NB4 (cell line): ENCODE results near the gene CNTN6.

Source experiments
- DNase-seq: peaks from one replicate; pipeline ENCODE4 v3.0.0; 2010; ENCODE audit warnings: low read depth
- H3K4me3 ChIP-seq: one replicate; pipeline ENCODE4 v1.5.1; 2011; ENCODE audit warnings: mild to moderate bottlenecking, low read depth, low read length, moderate library complexity
- MYC ChIP-seq: IDR thresholded peaks from 2 replicates; pipeline ENCODE4 v1.6.1; 2011; ENCODE audit warnings: low read depth, low read length
- POLR2A ChIP-seq: IDR thresholded peaks from 2 replicates; pipeline ENCODE4 v1.6.1; 2011; ENCODE audit warnings: mild to moderate bottlenecking; ENCODE audit not compliant: insufficient read length; ENCODE audit errors: extremely low read depth
- TF ChIP-seq, protein P1 (sequence below): IDR thresholded peaks from 2 replicates; pipeline ENCODE4 v1.6.1; 2011; ENCODE audit warnings: low read depth, low read length
- TF ChIP-seq, protein P2 (sequence below): IDR thresholded peaks from one replicate; pipeline ENCODE4 v1.5.1; 2012; ENCODE audit warnings: low read depth, low read length

Gene CNTN6

DNA sequence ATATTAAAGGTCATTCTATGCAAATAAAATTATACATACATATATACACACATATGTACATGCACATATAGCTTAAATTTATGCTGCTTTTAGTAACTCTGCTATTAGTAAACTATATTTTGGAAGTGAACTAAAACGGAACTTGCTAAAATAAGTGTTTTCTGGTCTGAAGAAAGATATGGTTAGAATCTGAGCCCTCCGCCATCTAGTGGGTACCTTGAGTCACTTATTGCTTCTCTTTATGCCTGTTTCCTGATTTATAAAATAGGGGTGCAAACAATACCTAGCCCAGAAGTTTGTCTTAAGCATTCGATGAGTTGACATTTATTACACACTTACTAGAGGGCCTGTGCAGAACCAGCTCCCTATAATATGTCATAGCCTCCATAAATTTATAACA lies 255.7 kb downstream of the CNTN6 start:
- DNase-seq, result peak; percentile 3
- TF ChIP-seq, protein P1, sequence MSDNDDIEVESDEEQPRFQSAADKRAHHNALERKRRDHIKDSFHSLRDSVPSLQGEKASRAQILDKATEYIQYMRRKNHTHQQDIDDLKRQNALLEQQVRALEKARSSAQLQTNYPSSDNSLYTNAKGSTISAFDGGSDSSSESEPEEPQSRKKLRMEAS, result no peak
- TF ChIP-seq MYC, result no peak
- TF ChIP-seq POLR2A, result no peak
- no peak overlapping the region for H3K4me3 ChIP-seq

DNA sequence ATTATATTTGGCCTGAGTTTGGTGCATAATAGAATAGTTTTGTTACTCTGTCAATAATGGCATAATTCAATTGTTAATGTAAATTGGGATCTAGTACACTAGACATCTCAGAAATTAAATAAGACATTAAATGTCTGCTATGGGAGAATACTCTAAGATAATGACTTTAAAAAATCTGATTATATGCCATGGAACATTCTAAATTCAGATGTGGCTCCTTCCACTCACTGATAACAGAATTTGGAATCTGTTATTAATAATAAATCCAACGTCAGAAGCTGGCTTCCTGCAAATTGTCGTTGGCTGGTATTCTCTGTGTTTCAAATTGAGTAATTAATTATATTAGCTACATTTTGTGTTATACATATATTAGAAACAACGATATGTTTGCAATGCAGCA lies 258.1 kb downstream of the CNTN6 start:
- no peak for TF ChIP-seq MYC
- TF ChIP-seq, protein P1, result no peak
- TF ChIP-seq, protein P2, sequence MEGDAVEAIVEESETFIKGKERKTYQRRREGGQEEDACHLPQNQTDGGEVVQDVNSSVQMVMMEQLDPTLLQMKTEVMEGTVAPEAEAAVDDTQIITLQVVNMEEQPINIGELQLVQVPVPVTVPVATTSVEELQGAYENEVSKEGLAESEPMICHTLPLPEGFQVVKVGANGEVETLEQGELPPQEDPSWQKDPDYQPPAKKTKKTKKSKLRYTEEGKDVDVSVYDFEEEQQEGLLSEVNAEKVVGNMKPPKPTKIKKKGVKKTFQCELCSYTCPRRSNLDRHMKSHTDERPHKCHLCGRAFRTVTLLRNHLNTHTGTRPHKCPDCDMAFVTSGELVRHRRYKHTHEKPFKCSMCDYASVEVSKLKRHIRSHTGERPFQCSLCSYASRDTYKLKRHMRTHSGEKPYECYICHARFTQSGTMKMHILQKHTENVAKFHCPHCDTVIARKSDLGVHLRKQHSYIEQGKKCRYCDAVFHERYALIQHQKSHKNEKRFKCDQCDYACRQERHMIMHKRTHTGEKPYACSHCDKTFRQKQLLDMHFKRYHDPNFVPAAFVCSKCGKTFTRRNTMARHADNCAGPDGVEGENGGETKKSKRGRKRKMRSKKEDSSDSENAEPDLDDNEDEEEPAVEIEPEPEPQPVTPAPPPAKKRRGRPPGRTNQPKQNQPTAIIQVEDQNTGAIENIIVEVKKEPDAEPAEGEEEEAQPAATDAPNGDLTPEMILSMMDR, result no peak
- no peak overlapping the region for H3K4me3 ChIP-seq
- DNase-seq, result no peak

DNA sequence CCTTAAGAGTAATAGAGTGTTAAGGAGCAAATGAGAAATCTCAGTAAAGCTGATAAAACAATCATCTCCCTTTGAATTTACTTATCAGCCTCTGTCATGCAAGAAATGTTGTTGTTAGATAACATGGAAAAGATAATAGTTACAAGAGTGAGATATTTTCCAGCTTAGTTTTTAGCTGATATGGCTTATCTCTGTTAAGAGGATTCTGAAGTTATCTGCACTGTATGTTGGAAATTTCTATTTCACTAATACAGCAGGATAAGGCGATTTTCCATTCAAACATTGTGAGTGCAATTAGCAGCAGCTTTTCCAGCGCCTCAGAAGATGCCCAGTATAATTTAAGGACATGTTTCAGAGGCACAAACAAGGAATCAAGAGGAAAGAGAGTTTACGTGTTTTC lies 262.9 kb downstream of the CNTN6 start:
- H3K4me3 ChIP-seq, result no peak overlapping the region

DNA sequence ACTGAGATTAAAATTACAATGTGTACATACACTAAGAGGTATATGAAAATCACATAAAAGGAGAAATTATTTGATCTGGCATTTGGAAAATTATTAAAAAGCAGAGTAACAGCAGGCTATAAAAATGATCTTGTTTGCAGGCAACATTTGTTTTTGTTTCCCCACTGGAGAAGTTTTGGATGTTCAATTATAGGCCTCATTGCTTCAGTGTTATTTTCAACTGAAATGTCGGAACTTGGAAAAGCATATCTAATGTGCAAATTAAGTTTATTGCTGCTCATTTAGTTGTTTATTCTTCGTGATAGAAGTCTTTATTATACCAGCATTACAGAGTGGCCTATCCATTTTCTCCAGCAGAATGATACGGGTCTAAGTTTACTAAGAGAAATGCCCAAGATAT lies 263.3 kb downstream of the CNTN6 start:
- DNase-seq, result no peak
- TF ChIP-seq, protein P2, result no peak
- TF ChIP-seq POLR2A (no peak), MYC (no peak)
- TF ChIP-seq, protein P1, result no peak
- H3K4me3 ChIP-seq, result no peak overlapping the region

More for the DNA sequence above, 262.9 kb downstream of the CNTN6 start:
- TF ChIP-seq POLR2A (no peak), MYC (no peak)
- no peak for DNase-seq

DNA sequence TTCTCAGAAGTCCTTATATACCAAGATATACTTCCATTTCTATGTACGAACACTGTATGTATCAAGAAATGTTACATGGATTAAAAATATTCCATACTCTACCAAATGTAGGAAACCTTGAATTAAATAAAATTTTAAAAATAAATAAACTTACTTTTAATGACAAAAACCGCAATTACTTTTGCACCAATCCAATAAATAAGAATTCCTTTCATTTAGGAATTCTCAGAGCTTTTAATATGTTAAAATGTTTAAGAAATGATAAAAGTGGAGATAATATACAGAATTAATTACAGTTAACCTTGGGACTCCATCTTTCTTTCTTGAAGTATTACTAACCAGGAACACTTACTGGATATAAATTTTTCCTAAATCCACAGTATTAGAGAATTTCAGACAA lies 272.7 kb downstream of the CNTN6 start:
- TF ChIP-seq POLR2A (no peak), MYC (no peak)
- TF ChIP-seq, protein P1, result no peak
- TF ChIP-seq, protein P2, result no peak
- no peak for DNase-seq
- H3K4me3 ChIP-seq, result no peak overlapping the region

DNA sequence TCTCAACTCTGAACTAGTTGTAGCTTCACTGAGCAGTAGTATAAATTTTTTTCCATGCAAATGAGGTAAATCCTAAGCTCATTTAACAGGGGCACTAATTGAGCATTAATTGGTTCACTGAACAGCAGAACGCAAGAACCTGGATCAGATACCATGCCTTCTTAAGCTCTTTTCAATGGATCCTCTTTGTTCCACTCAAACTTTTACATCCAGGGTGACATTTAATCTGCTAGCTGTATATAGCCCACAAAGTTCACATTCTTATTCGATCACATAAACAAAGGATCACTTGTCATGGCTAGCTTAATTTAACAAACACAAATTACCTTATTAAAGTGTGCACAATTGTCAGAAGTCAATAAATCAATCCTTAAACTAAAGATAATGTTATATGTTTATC lies 281.6 kb downstream of the CNTN6 start:
- DNase-seq, result no peak
- no peak overlapping the region for H3K4me3 ChIP-seq
- TF ChIP-seq, protein P2, result no peak
- TF ChIP-seq POLR2A (no peak), MYC (no peak)
- TF ChIP-seq, protein P1, result no peak

DNA sequence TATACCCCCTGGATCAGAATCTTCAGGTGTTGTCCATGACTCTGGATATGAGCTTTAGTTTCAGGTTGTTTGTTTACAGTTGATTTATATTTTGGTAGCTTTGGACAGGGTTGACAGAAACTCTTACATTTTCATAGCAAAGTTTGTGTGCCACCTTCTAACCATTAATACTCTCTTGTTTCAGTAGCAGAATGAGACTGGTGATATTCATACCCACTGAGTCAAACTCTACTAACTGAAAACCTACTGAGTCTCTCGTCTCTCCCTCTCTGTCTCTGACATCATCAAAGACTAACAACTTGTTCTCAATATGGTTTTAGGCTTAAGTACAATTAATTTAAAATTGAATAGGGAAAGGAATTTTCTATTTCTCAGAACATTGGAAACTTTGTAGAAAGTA lies 282.3 kb downstream of the CNTN6 start:
- no peak overlapping the region for H3K4me3 ChIP-seq
- no peak for DNase-seq
- TF ChIP-seq, protein P1, result no peak
- TF ChIP-seq, protein P2, result no peak
- no peak for TF ChIP-seq MYC
- TF ChIP-seq POLR2A, result no peak
